HEK293 (cell line): ENCODE results near the gene DERL2.

Experiments used
- ATF2 ChIP-seq: fragments of 450-650 bp; formaldehyde crosslinking; IDR thresholded peaks from 2 replicates; pipeline ENCODE4 v1.5.1; 2016; ENCODE audit warnings: missing biosample characterization, missing genetic modification characterization, low read depth
- HOXD13 ChIP-seq: sonication (generic); formaldehyde crosslinking; IDR thresholded peaks from 2 replicates; pipeline ENCODE4 v1.8.0; 2022; ENCODE audit warnings: missing genetic modification reagents, borderline replicate concordance
- MEIS1 ChIP-seq: sonication (generic); formaldehyde crosslinking; IDR thresholded peaks from 2 replicates; pipeline ENCODE4 v1.8.1; 2022; ENCODE audit warnings: missing genetic modification reagents, mild to moderate bottlenecking, borderline replicate concordance
- PRDM1 ChIP-seq: fragments of 450-650 bp; formaldehyde crosslinking; IDR thresholded peaks from 2 replicates; pipeline ENCODE4; 2016; ENCODE audit warnings: missing biosample characterization, missing genetic modification characterization
- PRDM2 ChIP-seq: fragments of 450-650 bp; formaldehyde crosslinking; IDR thresholded peaks from 2 replicates; pipeline ENCODE4 v1.5.1; 2016; ENCODE audit warnings: missing biosample characterization, missing genetic modification characterization, borderline replicate concordance
- PRDM4 ChIP-seq: fragments of 450-650 bp; formaldehyde crosslinking; IDR thresholded peaks from 2 replicates; pipeline ENCODE4 v1.5.1; 2017; ENCODE audit warnings: missing biosample characterization, missing genetic modification characterization
- RBAK ChIP-seq: fragments of 450-650 bp; formaldehyde crosslinking; IDR thresholded peaks from 2 replicates; pipeline ENCODE4 v1.5.1; 2016; ENCODE audit warnings: missing biosample characterization, missing genetic modification characterization
- SP7 ChIP-seq: fragments of 450-650 bp; formaldehyde crosslinking; IDR thresholded peaks from 2 replicates; pipeline ENCODE4 v1.5.1; 2016; ENCODE audit warnings: missing biosample characterization, missing genetic modification characterization
- ZBTB44 ChIP-seq: fragments of 450-650 bp; IDR thresholded peaks from 2 replicates; pipeline ENCODE4 v1.5.1; 2018; ENCODE audit warnings: missing biosample characterization, mild to moderate bottlenecking, missing genetic modification characterization
- ZBTB8A ChIP-seq: fragments of 450-650 bp; formaldehyde crosslinking; IDR thresholded peaks from 2 replicates; pipeline ENCODE4 v1.5.1; 2016; ENCODE audit warnings: missing biosample characterization, missing genetic modification characterization
- ZEB2 ChIP-seq: fragments of 450-650 bp; formaldehyde crosslinking; IDR thresholded peaks from 2 replicates; pipeline ENCODE4 v1.5.1; 2016; ENCODE audit warnings: missing biosample characterization, missing genetic modification characterization
- ZNF2 ChIP-seq: fragments of 450-650 bp; formaldehyde crosslinking; IDR thresholded peaks from 2 replicates; pipeline ENCODE4 v1.5.1; 2016; ENCODE audit warnings: missing biosample characterization, missing genetic modification characterization
- ZNF548 ChIP-seq: fragments of 450-650 bp; formaldehyde crosslinking; IDR thresholded peaks from 2 replicates; pipeline ENCODE4 v1.5.1; 2016; ENCODE audit warnings: missing biosample characterization, missing genetic modification characterization
- ZNF600 ChIP-seq: fragments of 450-650 bp; formaldehyde crosslinking; IDR thresholded peaks from 2 replicates; pipeline ENCODE4 v1.5.1; 2016; ENCODE audit warnings: missing biosample characterization, missing genetic modification characterization
- ZNF629 ChIP-seq: fragments of 450-650 bp; formaldehyde crosslinking; IDR thresholded peaks from 2 replicates; pipeline ENCODE4 v1.5.1; 2017; ENCODE audit warnings: missing biosample characterization, missing genetic modification characterization
- ZNF645 ChIP-seq: fragments of 450-650 bp; formaldehyde crosslinking; IDR thresholded peaks from 2 replicates; pipeline ENCODE4; 2016; ENCODE audit warnings: missing biosample characterization, missing genetic modification characterization
- ZNF660 ChIP-seq: fragments of 450-650 bp; IDR thresholded peaks from 2 replicates; pipeline ENCODE4 v1.5.1; 2018; ENCODE audit warnings: missing biosample characterization, mild to moderate bottlenecking, missing genetic modification characterization
- TF ChIP-seq, protein P1 (sequence below): fragments of 450-650 bp; formaldehyde crosslinking; IDR thresholded peaks from 2 replicates; pipeline ENCODE4 v1.5.1; 2016; ENCODE audit warnings: missing biosample characterization, missing genetic modification characterization
- TF ChIP-seq, protein P2 (sequence below): fragments of 450-650 bp; formaldehyde crosslinking; IDR thresholded peaks from 2 replicates; pipeline ENCODE4 v1.5.1; 2016; ENCODE audit warnings: missing biosample characterization, missing genetic modification characterization

The DERL2 gene

DNA sequence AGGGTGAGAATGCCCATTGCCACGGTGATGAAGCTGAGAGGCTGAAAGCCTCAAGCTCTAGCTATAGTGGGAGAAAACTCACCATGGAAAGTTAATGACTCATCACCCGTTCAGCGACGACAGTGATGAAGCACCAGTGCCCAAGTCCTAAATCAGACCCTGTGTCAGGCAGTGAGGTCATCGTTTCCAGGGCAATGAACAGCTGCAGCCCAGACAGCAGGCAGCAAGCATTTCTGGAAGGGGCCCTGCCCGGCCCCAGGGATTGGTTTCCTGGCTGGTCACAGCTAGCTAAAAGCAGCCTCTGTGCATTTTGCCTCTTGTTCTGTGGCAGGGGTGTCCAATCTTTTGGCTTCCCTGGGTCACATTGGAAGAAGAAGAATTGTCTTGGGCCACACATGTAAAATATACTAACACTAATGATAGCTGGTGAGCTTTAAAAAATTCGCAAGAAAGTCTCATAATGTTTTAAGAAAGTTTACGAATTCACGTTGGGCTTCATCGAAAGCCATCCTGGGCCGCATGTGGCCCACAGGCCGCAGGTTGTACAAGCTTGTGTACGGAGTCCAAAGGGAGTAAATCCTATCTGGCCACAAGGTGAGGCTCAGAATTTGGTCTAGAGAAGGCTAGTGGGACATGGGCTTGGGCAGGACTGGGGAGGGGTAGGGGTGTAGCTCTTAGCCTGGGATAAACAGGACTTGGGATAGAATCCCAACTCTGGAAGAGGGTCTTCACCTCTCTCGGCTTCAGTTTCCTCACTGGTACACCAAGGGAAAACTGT lies 41.0 kb upstream of the DERL2 start (continued):
- TF ChIP-seq, protein P1, sequence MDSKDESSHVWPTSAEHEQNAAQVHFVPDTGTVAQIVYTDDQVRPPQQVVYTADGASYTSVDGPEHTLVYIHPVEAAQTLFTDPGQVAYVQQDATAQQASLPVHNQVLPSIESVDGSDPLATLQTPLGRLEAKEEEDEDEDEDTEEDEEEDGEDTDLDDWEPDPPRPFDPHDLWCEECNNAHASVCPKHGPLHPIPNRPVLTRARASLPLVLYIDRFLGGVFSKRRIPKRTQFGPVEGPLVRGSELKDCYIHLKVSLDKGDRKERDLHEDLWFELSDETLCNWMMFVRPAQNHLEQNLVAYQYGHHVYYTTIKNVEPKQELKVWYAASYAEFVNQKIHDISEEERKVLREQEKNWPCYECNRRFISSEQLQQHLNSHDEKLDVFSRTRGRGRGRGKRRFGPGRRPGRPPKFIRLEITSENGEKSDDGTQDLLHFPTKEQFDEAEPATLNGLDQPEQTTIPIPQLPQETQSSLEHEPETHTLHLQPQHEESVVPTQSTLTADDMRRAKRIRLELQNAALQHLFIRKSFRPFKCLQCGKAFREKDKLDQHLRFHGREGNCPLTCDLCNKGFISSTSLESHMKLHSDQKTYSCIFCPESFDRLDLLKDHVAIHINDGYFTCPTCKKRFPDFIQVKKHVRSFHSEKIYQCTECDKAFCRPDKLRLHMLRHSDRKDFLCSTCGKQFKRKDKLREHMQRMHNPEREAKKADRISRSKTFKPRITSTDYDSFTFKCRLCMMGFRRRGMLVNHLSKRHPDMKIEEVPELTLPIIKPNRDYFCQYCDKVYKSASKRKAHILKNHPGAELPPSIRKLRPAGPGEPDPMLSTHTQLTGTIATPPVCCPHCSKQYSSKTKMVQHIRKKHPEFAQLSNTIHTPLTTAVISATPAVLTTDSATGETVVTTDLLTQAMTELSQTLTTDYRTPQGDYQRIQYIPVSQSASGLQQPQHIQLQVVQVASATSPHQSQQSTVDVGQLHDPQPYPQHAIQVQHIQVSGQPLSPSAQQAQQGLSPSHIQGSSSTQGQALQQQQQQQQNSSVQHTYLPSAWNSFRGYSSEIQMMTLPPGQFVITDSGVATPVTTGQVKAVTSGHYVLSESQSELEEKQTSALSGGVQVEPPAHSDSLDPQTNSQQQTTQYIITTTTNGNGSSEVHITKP: peak; percentile 39; the same call in 1 of the 2 replicates
- peak; percentile 92 for TF ChIP-seq ZNF629
- peak; percentile 96 for TF ChIP-seq MEIS1 (CRISPR knock-in tag)
- peak; percentile 93 for TF ChIP-seq SP7 (tag by site-specific recombination)
- no peak for TF ChIP-seq ZNF645 (tag by site-specific recombination)
- peak; percentile 73; the same call in 1 of the 2 replicates for TF ChIP-seq ZNF660 (tag by site-specific recombination)
- TF ChIP-seq ZBTB44 (tag by site-specific recombination): peak; percentile 90
- TF ChIP-seq PRDM2: no peak
- TF ChIP-seq ZNF600 (tag by site-specific recombination): peak; percentile 50; the same call in 1 of the 2 replicates
- TF ChIP-seq ZEB2: peak; percentile 78
- peak; percentile 98 for TF ChIP-seq ATF2
- no peak for TF ChIP-seq HOXD13
- peak; percentile 97 for TF ChIP-seq PRDM1 (tag by site-specific recombination)
- no peak for TF ChIP-seq ZNF548
- TF ChIP-seq PRDM4 (tag by site-specific recombination): 0 out of 2 replicates have a peak, but pooled peaks have one; percentile 40
- TF ChIP-seq RBAK (tag by site-specific recombination): no peak
- TF ChIP-seq, protein P2, sequence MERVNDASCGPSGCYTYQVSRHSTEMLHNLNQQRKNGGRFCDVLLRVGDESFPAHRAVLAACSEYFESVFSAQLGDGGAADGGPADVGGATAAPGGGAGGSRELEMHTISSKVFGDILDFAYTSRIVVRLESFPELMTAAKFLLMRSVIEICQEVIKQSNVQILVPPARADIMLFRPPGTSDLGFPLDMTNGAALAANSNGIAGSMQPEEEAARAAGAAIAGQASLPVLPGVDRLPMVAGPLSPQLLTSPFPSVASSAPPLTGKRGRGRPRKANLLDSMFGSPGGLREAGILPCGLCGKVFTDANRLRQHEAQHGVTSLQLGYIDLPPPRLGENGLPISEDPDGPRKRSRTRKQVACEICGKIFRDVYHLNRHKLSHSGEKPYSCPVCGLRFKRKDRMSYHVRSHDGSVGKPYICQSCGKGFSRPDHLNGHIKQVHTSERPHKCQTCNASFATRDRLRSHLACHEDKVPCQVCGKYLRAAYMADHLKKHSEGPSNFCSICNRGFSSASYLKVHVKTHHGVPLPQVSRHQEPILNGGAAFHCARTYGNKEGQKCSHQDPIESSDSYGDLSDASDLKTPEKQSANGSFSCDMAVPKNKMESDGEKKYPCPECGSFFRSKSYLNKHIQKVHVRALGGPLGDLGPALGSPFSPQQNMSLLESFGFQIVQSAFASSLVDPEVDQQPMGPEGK (tag by site-specific recombination): peak; percentile 78
- TF ChIP-seq ZBTB8A (tag by site-specific recombination): peak; percentile 33; the same call in 1 of the 2 replicates
- TF ChIP-seq ZNF2 (tag by site-specific recombination): 0 out of 2 replicates have a peak, but pooled peaks have one; percentile 17
